ENCODE data around the gene TRIM61. TPM values are rescaled to one million over a fixed set of nuclear protein-coding genes. Genes with fewer than 3 reads are reported as not detected.

Gene TRIM61
- total RNA-seq, 1 donor from 2014 or later = not detected

DNA sequence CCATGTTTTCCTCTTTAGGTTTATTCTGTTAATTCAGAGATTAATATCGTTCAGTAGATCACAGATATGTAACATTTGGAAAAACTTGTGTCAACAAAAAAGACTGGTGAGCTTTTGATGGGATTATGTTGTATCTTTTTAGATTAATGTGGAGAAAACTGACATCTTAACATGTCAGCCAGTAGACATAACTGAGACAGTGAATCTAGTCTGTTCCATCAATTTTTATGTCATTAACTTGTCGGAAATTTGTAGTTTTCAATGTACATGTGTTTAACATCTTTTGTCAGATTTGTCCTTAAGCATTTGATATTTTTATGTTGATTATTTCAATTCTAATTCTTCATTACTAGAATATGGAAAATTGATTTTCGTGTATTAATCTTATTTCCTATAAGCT is 58.5 kb downstream of the TRIM61 start:
- no peaks in the 10 kb centered on the region for H3K4me1 ChIP-seq
- TF ChIP-seq, protein P1, sequence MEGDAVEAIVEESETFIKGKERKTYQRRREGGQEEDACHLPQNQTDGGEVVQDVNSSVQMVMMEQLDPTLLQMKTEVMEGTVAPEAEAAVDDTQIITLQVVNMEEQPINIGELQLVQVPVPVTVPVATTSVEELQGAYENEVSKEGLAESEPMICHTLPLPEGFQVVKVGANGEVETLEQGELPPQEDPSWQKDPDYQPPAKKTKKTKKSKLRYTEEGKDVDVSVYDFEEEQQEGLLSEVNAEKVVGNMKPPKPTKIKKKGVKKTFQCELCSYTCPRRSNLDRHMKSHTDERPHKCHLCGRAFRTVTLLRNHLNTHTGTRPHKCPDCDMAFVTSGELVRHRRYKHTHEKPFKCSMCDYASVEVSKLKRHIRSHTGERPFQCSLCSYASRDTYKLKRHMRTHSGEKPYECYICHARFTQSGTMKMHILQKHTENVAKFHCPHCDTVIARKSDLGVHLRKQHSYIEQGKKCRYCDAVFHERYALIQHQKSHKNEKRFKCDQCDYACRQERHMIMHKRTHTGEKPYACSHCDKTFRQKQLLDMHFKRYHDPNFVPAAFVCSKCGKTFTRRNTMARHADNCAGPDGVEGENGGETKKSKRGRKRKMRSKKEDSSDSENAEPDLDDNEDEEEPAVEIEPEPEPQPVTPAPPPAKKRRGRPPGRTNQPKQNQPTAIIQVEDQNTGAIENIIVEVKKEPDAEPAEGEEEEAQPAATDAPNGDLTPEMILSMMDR (IDR thresholded peaks at IDR 0.05) = no peak
- no peak for TF ChIP-seq POLR2AphosphoS5 (IDR thresholded peaks at IDR 0.05; ENCODE audit: insufficient read depth in 1 of 2, low read depth in 1 of 2)
- TF ChIP-seq POLR2A (IDR thresholded peaks at IDR 0.05) = no peak
- H3K27ac ChIP-seq = no peak overlapping the region
- H3K27me3 ChIP-seq = no peaks in the 10 kb centered on the region
- intact Hi-C loops (cut with DNase I) = no loop called here
- no peaks in the 10 kb centered on the region for H3K36me3 ChIP-seq
- DNase-seq (ENCODE audit: extremely low spot score in 2 of 2) = no peak
- H3K4me3 ChIP-seq = no peak overlapping the region
- no peaks in the 10 kb centered on the region for H3K9me3 ChIP-seq

Small RNA genes lying within 50 kb of the gene (small RNA-seq; reads per million reads assigned to genes)
- not detected for gene AC106872.12

Other genes with a start within 250 kb of the TRIM61 start
- gene SMIM31, start 223.5 kb downstream of the TRIM61 start, total RNA-seq = not detected
- not detected for gene APELA, start 100.5 kb downstream of the TRIM61 start, total RNA-seq
- not detected for gene TRIM60, start 54.3 kb upstream of the TRIM61 start, total RNA-seq
- gene TRIM75, start 76.2 kb upstream of the TRIM61 start, total RNA-seq = not detected
- gene TMEM192, start 135.2 kb upstream of the TRIM61 start, total RNA-seq = 7.1 TPM
- 29.5 TPM for gene KLHL2, start 229.9 kb upstream of the TRIM61 start, total RNA-seq

Data from vagina (tissue), 2 donors.